Epithelial cell of proximal tubule (primary cell): ENCODE results near the gene SLC27A2. TPM values are rescaled to one million over a fixed set of nuclear protein-coding genes. Genes with fewer than 3 reads are reported as not detected.

Experiments used
- DNase-seq: peaks from one replicate; pipeline ENCODE4 v3.0.0-alpha.2; 2011; ENCODE audit warnings: low read depth
- H3K4me3 ChIP-seq: 2 replicates; pipeline ENCODE4 v1.5.1; 2011; ENCODE audit warnings: low read depth, mild to moderate bottlenecking, low read length
- CTCF ChIP-seq: conservative IDR thresholded peaks from 2 replicates; pipeline ENCODE4 v1.5.1; 2012; ENCODE audit warnings: low read depth, mild to moderate bottlenecking, low read length
- total RNA-seq: library from RNA; depleted of rRNA; stranded (reverse); fragments of >200 nt; gene quantifications from 2 replicates; pipeline ENCODE4 v1.2.3, GENCODE V29; 2015

Gene SLC27A2
- total RNA-seq, 1 donor from 2014 or later: 6.2 TPM

- TF ChIP-seq CTCF: no peak
- H3K4me3 ChIP-seq: no peak overlapping the region
- no peak for DNase-seq
Observed at GRCh38 chr15:50260969-50261496, 79.0 kb downstream of the SLC27A2 start.

- DNase-seq: no peak
- no peak for TF ChIP-seq CTCF
- no peak overlapping the region for H3K4me3 ChIP-seq
Observed at GRCh38 chr15:50261981-50262380, 80.0 kb downstream of the SLC27A2 start.

GRCh38 chr15:50262533-50262932, 80.5 kb downstream of the SLC27A2 start:
- no peak for TF ChIP-seq CTCF
- H3K4me3 ChIP-seq: no peak overlapping the region

GRCh38 chr15:50265620-50266019, 83.6 kb downstream of the SLC27A2 start, which contains the start of gene HDC:
Gene HDC, minus strand, starts transcription at chr15:50265726. Its CDS starts 103 bp downstream, at chr15:50265623.
- DNase-seq: no peak
- no peak for TF ChIP-seq CTCF
- no peak within 1 kb of the TSS for H3K4me3 ChIP-seq

More at GRCh38 chr15:50262533-50262932, 80.5 kb downstream of the SLC27A2 start:
- DNase-seq: no peak

GRCh38 chr15:50267577-50267976, 85.6 kb downstream of the SLC27A2 start:
- TF ChIP-seq CTCF: no peak
- no peak overlapping the region for H3K4me3 ChIP-seq
- no peak for DNase-seq

GRCh38 chr15:50275091-50275490, 93.1 kb downstream of the SLC27A2 start:
- H3K4me3 ChIP-seq: no peak overlapping the region
- no peak for TF ChIP-seq CTCF
- no peak for DNase-seq

- TF ChIP-seq CTCF: no peak
- DNase-seq: no peak
- no peak overlapping the region for H3K4me3 ChIP-seq
Observed at GRCh38 chr15:50275908-50276307, 93.9 kb downstream of the SLC27A2 start.
